Upper lobe of left lung (tissue), 4 donors: Measurements from ENCODE around the gene SFTPA2.

Source experiments
- CTCF ChIP-seq, 6 experiments: fragments of 450-650 bp in 4 of 6; fragments of 200-600 bp in 2 of 6; sonication (generic) in 2 of 6; IDR thresholded peaks; one replicate each; pipeline ENCODE4 v1.5.1; 2016 to 2019; ENCODE audit warnings: antibody characterized with exemption in 6 of 6
- EP300 ChIP-seq, 4 donors: sonication (generic); formaldehyde crosslinking; IDR thresholded peaks; one replicate each; pipeline ENCODE4 v1.5.1; 2017; ENCODE audit warnings: antibody characterized with exemption in 4 of 4, control low read depth in 2 of 4
- POLR2A ChIP-seq, 4 donors: fragments of 450-650 bp; IDR thresholded peaks; one replicate each; pipeline ENCODE4 v1.5.1; 2016 to 2017; ENCODE audit warnings: antibody characterized with exemption in 4 of 4, mild to moderate bottlenecking in 2 of 4
- POLR2AphosphoS5 ChIP-seq, 2 donors: sonication (generic); formaldehyde crosslinking; IDR thresholded peaks; one replicate each; pipeline ENCODE4 v1.5.1; 2017; ENCODE audit warnings: antibody characterized with exemption in 2 of 2

- TF ChIP-seq POLR2AphosphoS5 (IDR thresholded peaks at IDR 0.05) (no peak), CTCF (IDR thresholded peaks at IDR 0.05) (no peak), POLR2A (IDR thresholded peaks at IDR 0.05) (no peak), EP300 (IDR thresholded peaks at IDR 0.05) (no peak)
Measured at GRCh38 chr10:79582096-79582495, 21.9 kb upstream of the SFTPA2 start.
